IMR-90 (cell line): Measurements from ENCODE around the gene MICU1. TPM values are rescaled to one million over a fixed set of nuclear protein-coding genes. Genes with fewer than 3 reads are reported as not detected.
A peak's percentile ranks its signal among the peaks of the same experiment; 100 is the strongest.

Experiments
- ATAC-seq: fragments of 200-7000 bp; cut with Tn5 transposase; 2 replicates; pipeline ENCODE4 v1.9.1; 2020; ENCODE audit warnings: low read depth, mild to moderate bottlenecking, moderate library complexity
- BruUV-seq: library from RNA; stranded (reverse); fragments of 400-500 nt; replicated peaks from 2 replicates; lab custom pipeline; 2021; lab: Mats Ljungman, UMichigan
- CTCF ChIA-PET: fragments of 300-600 bp; formaldehyde crosslinking; extraction: SDS; loops from one replicate; lab custom pipeline; 2021; ENCODE audit warnings: antibody characterized with exemption; lab: Yijun Ruan, JAX
- POLR2A ChIA-PET: fragments of 300-600 bp; sonication (Branson Sonifier 250); formaldehyde crosslinking; loops from one replicate; lab custom pipeline; 2022; ENCODE audit warnings: antibody characterized with exemption; ENCODE audit not compliant: unreplicated experiment; lab: Charles Lee
- DNase-seq: peaks from one replicate; pipeline ENCODE4 v3.0.0; 2013
- H2AFZ ChIP-seq: replicated peaks from 2 replicates; pipeline ENCODE3; 2013; ENCODE audit warnings: low read length, mild to moderate bottlenecking; ENCODE audit not compliant: poor library complexity
- H2AK5ac ChIP-seq: 2 replicates; pipeline ENCODE4 v1.6.1; 2013; ENCODE audit warnings: low read depth, low read length, inconsistent platforms
- H2AK9ac ChIP-seq: replicated peaks from 2 replicates; pipeline ENCODE3; 2013; ENCODE audit warnings: mild to moderate bottlenecking, low read depth, low read length, moderate library complexity; ENCODE audit not compliant: poor library complexity
- H2BK120ac ChIP-seq: 2 replicates; pipeline ENCODE4 v1.6.1; 2013; ENCODE audit warnings: low read depth, low read length, inconsistent platforms
- H2BK15ac ChIP-seq: 3 replicates; pipeline ENCODE4 v1.6.1; 2013; ENCODE audit warnings: low read depth, low read length, inconsistent platforms
- H2BK20ac ChIP-seq: 2 replicates; pipeline ENCODE4 v1.6.1; 2013; ENCODE audit warnings: low read depth, mild to moderate bottlenecking, inconsistent platforms, low read length, moderate library complexity
- H2BK5ac ChIP-seq: 2 replicates; pipeline ENCODE4 v1.6.1; 2013; ENCODE audit warnings: mild to moderate bottlenecking, low read depth, low read length, inconsistent platforms; ENCODE audit not compliant: poor library complexity, severe bottlenecking
- H3K14ac ChIP-seq: replicated peaks from 2 replicates; pipeline ENCODE4 v1.6.1; 2013; ENCODE audit warnings: low read depth, low read length, inconsistent platforms
- H3K18ac ChIP-seq: 2 replicates; pipeline ENCODE4 v1.6.1; 2013; ENCODE audit warnings: low read depth, low read length, control low read depth
- H3K23ac ChIP-seq: 2 replicates; pipeline ENCODE4 v1.6.1; 2013; ENCODE audit warnings: low read depth, low read length, inconsistent platforms
- H3K27ac ChIP-seq: 2 replicates; pipeline ENCODE4 v1.5.1; 2013; ENCODE audit warnings: mild to moderate bottlenecking, control low read depth, low read length; ENCODE audit not compliant: insufficient read depth
- H3K27me3 ChIP-seq: 2 replicates; pipeline ENCODE4 v1.6.1; 2013; ENCODE audit warnings: low read length; ENCODE audit not compliant: control insufficient read depth, insufficient read depth
- H3K36me3 ChIP-seq: 2 replicates; pipeline ENCODE4 v1.6.1; 2013; ENCODE audit warnings: low read length, mixed read lengths; ENCODE audit not compliant: control insufficient read depth, insufficient read depth
- H3K4ac ChIP-seq: 2 replicates; pipeline ENCODE4 v1.6.1; 2013; ENCODE audit warnings: low read depth, low read length, inconsistent platforms
- H3K4me1 ChIP-seq: 2 replicates; pipeline ENCODE4 v1.6.1; 2013; ENCODE audit warnings: low read length, mixed read lengths; ENCODE audit not compliant: control insufficient read depth, insufficient read depth
- H3K4me2 ChIP-seq: 2 replicates; pipeline ENCODE4 v1.6.1; 2013; ENCODE audit warnings: low read depth, mild to moderate bottlenecking, control low read depth, low read length, moderate library complexity
- H3K4me3 ChIP-seq: 2 replicates; pipeline ENCODE4 v1.5.1; 2013; ENCODE audit warnings: low read depth, mild to moderate bottlenecking, control low read depth, low read length, moderate library complexity; ENCODE audit not compliant: insufficient read depth
- H3K56ac ChIP-seq: 2 replicates; pipeline ENCODE4 v1.6.1; 2013; ENCODE audit warnings: low read length, inconsistent platforms; ENCODE audit not compliant: insufficient read depth; ENCODE audit errors: extremely low read depth
- H3K79me1 ChIP-seq, 2 experiments: 2 replicates each; pipeline ENCODE4 v1.6.1; 2013; ENCODE audit warnings: low read length in 2 of 2, inconsistent platforms in 1 of 2, low read depth in 1 of 2
- H3K9ac ChIP-seq: 2 replicates; pipeline ENCODE4 v1.6.1; 2013; ENCODE audit warnings: low read depth, low read length, control low read depth
- H3K9me1 ChIP-seq: 2 replicates; pipeline ENCODE4 v1.6.1; 2013; ENCODE audit warnings: low read length, inconsistent platforms; ENCODE audit not compliant: insufficient read depth
- H3K9me3 ChIP-seq: 2 replicates; pipeline ENCODE4 v1.6.1; 2013; ENCODE audit warnings: low read length; ENCODE audit not compliant: control insufficient read depth, insufficient read depth
- H4K20me1 ChIP-seq: 2 replicates; pipeline ENCODE4 v1.6.1; 2013; ENCODE audit warnings: low read length, inconsistent platforms; ENCODE audit not compliant: insufficient read depth
- H4K5ac ChIP-seq: 2 replicates; pipeline ENCODE4 v1.6.1; 2013; ENCODE audit warnings: mild to moderate bottlenecking, low read depth, low read length, control low read depth
- H4K8ac ChIP-seq, 2 experiments: 2 replicates each; pipeline ENCODE4 v1.6.1; 2013; ENCODE audit warnings: low read depth in 2 of 2, low read length in 2 of 2, control low read depth in 1 of 2, inconsistent platforms in 1 of 2
- H4K91ac ChIP-seq: 2 replicates; pipeline ENCODE4 v1.6.1; 2013; ENCODE audit warnings: low read depth, low read length, inconsistent platforms; ENCODE audit not compliant: insufficient read depth
- MAFK ChIP-seq: IDR thresholded peaks from 2 replicates; pipeline ENCODE4 v1.6.1; 2012; ENCODE audit warnings: low read depth, low read length, improper control_type of control experiment
- MAZ ChIP-seq: IDR thresholded peaks from 2 replicates; pipeline ENCODE4 v1.6.1; 2012; ENCODE audit warnings: low read depth, mild to moderate bottlenecking, low read length, improper control_type of control experiment, moderate library complexity, borderline replicate concordance
- MXI1 ChIP-seq: IDR thresholded peaks from 2 replicates; pipeline ENCODE4 v1.6.1; 2012; ENCODE audit warnings: low read depth, mild to moderate bottlenecking, low read length, moderate library complexity, borderline replicate concordance
- WGBS, 2 experiments: methylation state at CpG; one replicate each; pipeline versions ENCODE4 v1.1.5 to v1.1.7; 2013; ENCODE audit warnings: missing lambda C conversion rate in 2 of 2; ENCODE audit not compliant: insufficient read length in 1 of 2; ENCODE audit errors: extremely low coverage in 2 of 2; 5-methylcytosine and 5-hydroxymethylcytosine counted together
- dilution Hi-C: fragments of 300-500 bp; cut with HindIII; formaldehyde crosslinking; loops from one replicate; pipeline ENCODE4 v1.14.3; 2018; ENCODE audit warnings: low sequenced_read_pairs; ENCODE audit not compliant: unreplicated experiment
- in situ Hi-C: fragments of 300-500 bp; cut with MboI; formaldehyde crosslinking; loops from 3 replicates; pipeline ENCODE4 v1.14.3; 2019; ENCODE audit warnings: low sequenced_read_pairs, inconsistent platforms, mixed read lengths
- intact Hi-C: fragments of 100-400 bp; cut with micrococcal nuclease; formaldehyde crosslinking; loops from 2 replicates; pipeline ENCODE4 v1.10.0; 2022
- polyA plus RNA-seq, 3 experiments: library from polyadenylated mRNA; depleted of rRNA; stranded (reverse); fragments of >200 nt; gene quantifications; 2 replicates each; pipeline ENCODE4 v1.2.3, GENCODE V29; 2012; ENCODE audit warnings: low replicate concordance in 1 of 3
- total RNA-seq: library from RNA; depleted of rRNA; stranded (reverse); fragments of >200 nt; gene quantifications from 2 replicates; pipeline ENCODE4 v1.2.3, GENCODE V29; 2012
- TF ChIP-seq, protein P1 (sequence below): fragments of 150-350 bp; IDR thresholded peaks from 2 replicates; pipeline ENCODE4 v1.6.1; 2016; ENCODE audit warnings: low read depth, mild to moderate bottlenecking, low read length, moderate library complexity, borderline replicate concordance

MICU1 gene
- total and polyA plus RNA-seq, 2 of the 4 experiments (the other 2 are of a cell fraction), result 43.6 to 44.7 TPM

DNA sequence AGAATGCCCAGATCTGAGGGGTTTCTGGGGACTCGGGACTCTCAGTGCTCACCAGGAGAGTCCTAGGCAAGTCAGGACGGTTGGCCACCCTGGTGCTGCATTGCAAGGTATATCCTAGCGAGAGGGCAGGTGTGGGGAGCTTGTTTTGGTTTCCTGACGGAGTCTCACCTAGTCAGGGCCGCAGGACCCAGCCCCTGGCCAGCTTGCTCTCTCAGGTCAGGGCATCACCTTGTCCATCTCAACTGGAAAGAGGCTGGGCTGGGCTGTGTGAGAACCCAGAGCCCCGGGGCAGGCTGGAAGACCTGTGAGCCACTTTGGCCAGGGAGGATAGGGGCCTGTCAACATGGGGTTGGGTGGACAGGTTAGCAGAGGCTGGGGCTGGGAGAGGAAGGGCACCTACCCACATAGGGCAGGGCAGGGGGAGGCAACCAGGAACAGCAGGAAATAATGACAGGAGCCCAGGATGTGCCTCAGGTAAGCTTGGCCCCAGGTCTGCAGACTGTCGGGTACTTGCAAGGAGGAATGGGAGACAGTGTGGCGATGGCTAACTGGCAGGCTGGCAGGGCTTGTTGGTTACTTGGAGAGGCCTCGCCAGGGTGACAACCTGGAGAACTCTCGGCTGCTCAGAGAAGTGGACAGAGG, 302.6 kb downstream of the MICU1 start:
- peak overlapping the region; percentile 91 for H2BK20ac ChIP-seq
- peak overlapping the region; percentile 93 for H2BK5ac ChIP-seq
- peak overlapping the region; percentile 97 for H2BK15ac ChIP-seq
- peak overlapping the region; percentile 92 for H3K14ac ChIP-seq
- H3K4me2 ChIP-seq, result no peak overlapping the region
- H2AK5ac ChIP-seq, result peak overlapping the region; percentile 100
- H4K20me1 ChIP-seq, result no peaks in the 10 kb centered on the region
- no peak overlapping the region; the same call in 1 of the 2 replicates for H3K18ac ChIP-seq
- H4K8ac ChIP-seq, result peak overlapping the region; percentile 92 to 99; a peak in 2 of 4 replicates
- peak overlapping the region; percentile 99 for H4K91ac ChIP-seq
- no peak for ATAC-seq
- H3K27me3 ChIP-seq, result no peaks in the 10 kb centered on the region
- H3K23ac ChIP-seq, result no peak overlapping the region
- peaks cover 0 to 22% of the 10 kb centered on the region in 2 experiments; a peak in 2 of 4 replicates for H3K79me1 ChIP-seq
- intact Hi-C loops (no loop called here), in situ Hi-C loops (loop anchor here (10.0 kb wide), 1 partner anchor 358 kb away; the partner anchor contains the start of gene CHST3), dilution Hi-C loops (no loop called here)
- H2AK9ac ChIP-seq, result peak overlapping the region; percentile 97
- 100% methylated on average over 5 of the region's 10 CpGs; no CpG with 5 or more reads in 1 of the 2 experiments for WGBS, 2 experiments
- H3K9me1 ChIP-seq, result peaks cover 21% of the 10 kb centered on the region
- H3K4me3 ChIP-seq, result no peak overlapping the region
- no peak overlapping the region for H4K5ac ChIP-seq
- ChIA-PET CTCF (no interaction called here), POLR2A (interaction anchor here (0.5 kb wide), 1 partner anchor 56 kb away, joined by 10 read pairs; no protein-coding TSS in a partner anchor)
- peaks cover 47% of the 10 kb centered on the region for H3K4me1 ChIP-seq
- BruUV-seq, result no TSS peak
- H2BK120ac ChIP-seq, result peak overlapping the region; percentile 98
- H3K27ac ChIP-seq, result no peak overlapping the region
- H3K56ac ChIP-seq, result no peak overlapping the region
- no peaks in the 10 kb centered on the region for H3K9me3 ChIP-seq
- no peak for DNase-seq
- H3K4ac ChIP-seq, result peak overlapping the region; percentile 98
- no peak overlapping the region for H3K9ac ChIP-seq
- H2AFZ ChIP-seq, result no peak overlapping the region
- TF ChIP-seq MAFK, result no peak
- no peak for TF ChIP-seq MXI1
- TF ChIP-seq MAZ, result no peak
- TF ChIP-seq, protein P1, sequence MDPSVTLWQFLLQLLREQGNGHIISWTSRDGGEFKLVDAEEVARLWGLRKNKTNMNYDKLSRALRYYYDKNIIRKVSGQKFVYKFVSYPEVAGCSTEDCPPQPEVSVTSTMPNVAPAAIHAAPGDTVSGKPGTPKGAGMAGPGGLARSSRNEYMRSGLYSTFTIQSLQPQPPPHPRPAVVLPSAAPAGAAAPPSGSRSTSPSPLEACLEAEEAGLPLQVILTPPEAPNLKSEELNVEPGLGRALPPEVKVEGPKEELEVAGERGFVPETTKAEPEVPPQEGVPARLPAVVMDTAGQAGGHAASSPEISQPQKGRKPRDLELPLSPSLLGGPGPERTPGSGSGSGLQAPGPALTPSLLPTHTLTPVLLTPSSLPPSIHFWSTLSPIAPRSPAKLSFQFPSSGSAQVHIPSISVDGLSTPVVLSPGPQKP, result no peak
- H3K36me3 ChIP-seq, result no peaks in the 10 kb centered on the region
